GM23338 (cell line): ENCODE results near the gene HTR2A. TPM values are rescaled to one million over a fixed set of nuclear protein-coding genes. Genes with fewer than 3 reads are reported as not detected.
A peak's percentile ranks its signal among the peaks of the same experiment; 100 is the strongest.

Experiments used
- ATAC-seq: fragments of 200-7000 bp; cut with Tn5 transposase; 3 replicates; pipeline ENCODE4 v1.9.1; 2020
- DNase-seq: peaks from one replicate; pipeline ENCODE4 v3.0.0-alpha.2; 2015; ENCODE audit warnings: low spot score
- H2AFZ ChIP-seq: fragments of 200-600 bp; sonication (generic); 2 replicates; pipeline ENCODE4 v1.8.0; 2016; ENCODE audit warnings: antibody characterized with exemption, mild to moderate bottlenecking, moderate library complexity
- H3F3A ChIP-seq: fragments of 200-600 bp; sonication (generic); replicated peaks from 2 replicates; pipeline ENCODE4 v1.8.0; 2017; ENCODE audit warnings: antibody characterized with exemption, mixed run types, low read depth
- H3K27ac ChIP-seq: fragments of 200-600 bp; sonication (generic); 2 replicates; pipeline ENCODE4 v1.6.1; 2016; ENCODE audit warnings: low read depth
- H3K27me3 ChIP-seq: fragments of 200-600 bp; sonication (generic); 2 replicates; pipeline ENCODE4 v1.8.0; 2016; ENCODE audit warnings: mild to moderate bottlenecking, mixed run types, moderate library complexity; ENCODE audit not compliant: insufficient read depth
- H3K36me3 ChIP-seq: fragments of 200-600 bp; sonication (generic); 2 replicates; pipeline ENCODE4 v1.8.0; 2016; ENCODE audit warnings: mild to moderate bottlenecking; ENCODE audit not compliant: insufficient read depth
- H3K4me1 ChIP-seq: fragments of 200-600 bp; sonication (generic); 2 replicates; pipeline ENCODE4 v1.8.0; 2016; ENCODE audit warnings: mild to moderate bottlenecking, moderate library complexity; ENCODE audit not compliant: insufficient read depth
- H3K4me2 ChIP-seq: fragments of 200-600 bp; sonication (generic); 2 replicates; pipeline ENCODE4 v1.7.1; 2017; ENCODE audit warnings: mixed run types
- H3K4me3 ChIP-seq: fragments of 200-600 bp; sonication (generic); 2 replicates; pipeline ENCODE4 v1.6.1; 2016; ENCODE audit warnings: mixed run types
- H3K79me2 ChIP-seq: fragments of 200-600 bp; sonication (generic); replicated peaks from 2 replicates; pipeline ENCODE4 v1.8.0; 2017; ENCODE audit warnings: mild to moderate bottlenecking; ENCODE audit not compliant: insufficient read depth
- H3K9me2 ChIP-seq: fragments of 200-600 bp; sonication (generic); 2 replicates; pipeline ENCODE4 v1.8.0; 2017; ENCODE audit not compliant: insufficient read depth
- H4K20me1 ChIP-seq: fragments of 200-600 bp; sonication (generic); replicated peaks from 2 replicates; pipeline ENCODE4 v1.8.0; 2017; ENCODE audit warnings: mild to moderate bottlenecking; ENCODE audit not compliant: insufficient read depth
- H3K27ac Mint-ChIP-seq: 2 replicates; pipeline ENCODE4 v1.8.0; 2020; ENCODE audit warnings: inconsistent platforms, mild to moderate bottlenecking, moderate library complexity, mixed read lengths
- H3K27me3 Mint-ChIP-seq: 3 replicates; pipeline ENCODE4 v1.8.0; 2022; ENCODE audit warnings: low read depth, mild to moderate bottlenecking, moderate library complexity, mixed read lengths, inconsistent platforms; ENCODE audit not compliant: insufficient read depth, poor library complexity
- H3K36me3 Mint-ChIP-seq: 3 replicates; pipeline ENCODE4 v1.8.0; 2021; ENCODE audit warnings: low read depth, mild to moderate bottlenecking, inconsistent platforms, moderate library complexity, mixed read lengths
- H3K4me1 Mint-ChIP-seq: 3 replicates; pipeline ENCODE4 v1.8.0; 2020; ENCODE audit warnings: mild to moderate bottlenecking, inconsistent platforms, mixed read lengths
- H3K4me3 Mint-ChIP-seq: 3 replicates; pipeline ENCODE4 v1.8.0; 2021; ENCODE audit warnings: moderate library complexity, mild to moderate bottlenecking, inconsistent platforms, mixed read lengths
- H3K9me3 Mint-ChIP-seq: 3 replicates; pipeline ENCODE4 v1.8.0; 2020; ENCODE audit warnings: moderate library complexity, mild to moderate bottlenecking, inconsistent platforms, mixed read lengths
- CREB1 ChIP-seq: fragments of 250-450 bp; sonication (Bioruptor Pico); IDR thresholded peaks from 2 replicates; pipeline ENCODE4 v1.5.0; 2020; ENCODE audit warnings: low read depth, mild to moderate bottlenecking, moderate library complexity
- CTCF ChIP-seq, 2 experiments: fragments of 200-600 bp in 1 of 2; sonication (generic) in 1 of 2; conservative IDR thresholded peaks; 2 replicates each; pipeline versions ENCODE4 v1.5.1 to v1.6.1; 2016 to 2017; ENCODE audit warnings: antibody characterized with exemption in 2 of 2, low read depth in 2 of 2, mild to moderate bottlenecking in 2 of 2, moderate library complexity in 1 of 2
- EZH2 ChIP-seq: fragments of 200-600 bp; sonication (generic); IDR thresholded peaks from one replicate; pipeline ENCODE4 v1.8.0; 2017; ENCODE audit warnings: antibody characterized with exemption, mild to moderate bottlenecking, low read depth; ENCODE audit not compliant: unreplicated experiment
- EZH2phosphoT487 ChIP-seq: fragments of 200-600 bp; sonication (generic); IDR thresholded peaks from one replicate; pipeline ENCODE4 v1.8.1; 2018; ENCODE audit warnings: antibody characterized with exemption; ENCODE audit not compliant: unreplicated experiment
- JUNB ChIP-seq: IDR thresholded peaks from one replicate; pipeline ENCODE4 v1.6.1; 2016; ENCODE audit warnings: antibody characterized with exemption; ENCODE audit not compliant: unreplicated experiment
- NANOG ChIP-seq: IDR thresholded peaks from 2 replicates; pipeline ENCODE4 v1.6.1; 2016; ENCODE audit warnings: antibody characterized with exemption, borderline replicate concordance
- POLR2AphosphoS5 ChIP-seq: IDR thresholded peaks from 2 replicates; pipeline ENCODE4 v1.6.1; 2016; ENCODE audit warnings: antibody characterized with exemption, low read depth
- REST ChIP-seq: IDR thresholded peaks from one replicate; pipeline ENCODE4 v1.6.1; 2018; ENCODE audit warnings: antibody characterized with exemption; ENCODE audit not compliant: unreplicated experiment
- ZNF114 ChIP-seq: fragments of 250-450 bp; sonication (Bioruptor Pico); IDR thresholded peaks from 2 replicates; pipeline ENCODE4 v1.5.0; 2020; ENCODE audit warnings: mild to moderate bottlenecking, moderate library complexity
- ZNF462 ChIP-seq: fragments of 250-450 bp; sonication (Bioruptor Pico); IDR thresholded peaks from 2 replicates; pipeline ENCODE4 v1.5.0; 2020; ENCODE audit warnings: mild to moderate bottlenecking, moderate library complexity
- polyA plus RNA-seq: library from polyadenylated mRNA; unstranded; fragments of >200 nt; fragmentation: Nextera tagmentation; extraction: Ambion mirVana; gene quantifications from 2 replicates; pipeline ENCODE4 v1.2.1, GENCODE V29; 2016
- total RNA-seq: library from RNA; depleted of rRNA; stranded (reverse); fragments of >200 nt; shearing (Covaris generic); gene quantifications from 2 replicates; pipeline ENCODE4 v1.2.3, GENCODE V29; 2014

The HTR2A gene
- total and polyA plus RNA-seq, 2 experiments from 2014 or later, result not detected

GRCh38 chr13:46903748-46904147 lies 6.9 kb upstream of the HTR2A start:
- Histone ChIP-seq H3K27ac (no peak overlapping the region), H4K20me1 (no peaks in the 10 kb centered on the region), H3F3A (no peaks in the 10 kb centered on the region), H3K9me2 (no peaks in the 10 kb centered on the region), H3K79me2 (no peaks in the 10 kb centered on the region), H3K27me3 (no peaks in the 10 kb centered on the region), H3K4me1 (no peaks in the 10 kb centered on the region), H3K36me3 (no peaks in the 10 kb centered on the region), H2AFZ (peak overlapping the region; percentile 60; the same call in 1 of the 2 replicates), H3K4me2 (no peak overlapping the region), H3K4me3 (no peak overlapping the region)
- no peak for ATAC-seq
- no peaks in the 10 kb centered on the region for H3K9me3 Mint-ChIP-seq
- no peak overlapping the region for H3K4me3 Mint-ChIP-seq
- TF ChIP-seq JUNB (no peak), ZNF462 (CRISPR knock-in tag) (no peak), EZH2phosphoT487 (no peak), EZH2 (no peak), NANOG (no peak), CREB1 (CRISPR knock-in tag) (no peak)
- no peak overlapping the region for H3K27ac Mint-ChIP-seq
- no peak for DNase-seq
- H3K36me3 Mint-ChIP-seq, result no peaks in the 10 kb centered on the region
- no peaks in the 10 kb centered on the region for H3K27me3 Mint-ChIP-seq
- no peaks in the 10 kb centered on the region for H3K4me1 Mint-ChIP-seq

GRCh38 chr13:46901721-46902120 lies 4.9 kb upstream of the HTR2A start:
- DNase-seq (no peak), ATAC-seq (no peak)
- H3K4me1 Mint-ChIP-seq, result peaks cover 3% of the 10 kb centered on the region; the same call in 2 of the 3 replicates
- no peak for TF ChIP-seq NANOG
- TF ChIP-seq CTCF (conservative IDR thresholded peaks at IDR 0.05; ENCODE audit: low read depth in 2 of 2), result no peak
- no peak for TF ChIP-seq REST
- no peak for TF ChIP-seq EZH2phosphoT487
- no peak for TF ChIP-seq POLR2AphosphoS5
- no peak for TF ChIP-seq CREB1 (CRISPR knock-in tag)
- no peak for TF ChIP-seq ZNF114 (CRISPR knock-in tag)
- Histone ChIP-seq H2AFZ (no peak overlapping the region), H3K9me2 (no peaks in the 10 kb centered on the region), H3K27ac (no peak overlapping the region), H3K4me1 (peaks cover 4% of the 10 kb centered on the region; the same call in 1 of the 2 replicates), H3K4me3 (no peak overlapping the region), H3K36me3 (no peaks in the 10 kb centered on the region), H3K4me2 (no peak overlapping the region), H3K27me3 (no peaks in the 10 kb centered on the region), H4K20me1 (no peaks in the 10 kb centered on the region), H3F3A (no peaks in the 10 kb centered on the region), H3K79me2 (no peaks in the 10 kb centered on the region)
- no peak overlapping the region for H3K27ac Mint-ChIP-seq
- no peaks in the 10 kb centered on the region for H3K36me3 Mint-ChIP-seq
- H3K27me3 Mint-ChIP-seq, result no peaks in the 10 kb centered on the region
- no peak overlapping the region for H3K4me3 Mint-ChIP-seq
- no peaks in the 10 kb centered on the region for H3K9me3 Mint-ChIP-seq
